Endodermal cell (in vitro differentiated cells): ENCODE data around the gene DENND1A. TPM values are rescaled to one million over a fixed set of nuclear protein-coding genes. Genes with fewer than 3 reads are reported as not detected.
"Not testable (repeated sequence)": the region's sequence is repeated elsewhere in the genome, so short reads cannot be mapped to it uniquely, and the experiment has no call there.

ENCODE experiments used
- DNase-seq: peaks from one replicate; pipeline ENCODE4 v3.0.0-alpha.2; 2017
- H3K27ac ChIP-seq: 2 replicates; pipeline ENCODE4 v1.5.1; 2013; ENCODE audit warnings: mild to moderate bottlenecking, low read depth, low read length, moderate library complexity
- H3K27me3 ChIP-seq: 2 replicates; pipeline ENCODE4 v1.6.1; 2013; ENCODE audit warnings: mild to moderate bottlenecking, low read length, moderate library complexity; ENCODE audit not compliant: insufficient read depth, control insufficient read depth, poor library complexity, severe bottlenecking
- H3K36me3 ChIP-seq: 2 replicates; pipeline ENCODE4 v1.7.0; 2013; ENCODE audit warnings: mild to moderate bottlenecking, low read length, moderate library complexity; ENCODE audit not compliant: control insufficient read depth, insufficient read depth
- H3K4me1 ChIP-seq: one replicate; pipeline ENCODE4 v1.7.0; 2013; ENCODE audit warnings: low read length; ENCODE audit not compliant: control insufficient read depth, insufficient read depth
- H3K4me3 ChIP-seq: 2 replicates; pipeline ENCODE4 v1.5.1; 2013; ENCODE audit warnings: mild to moderate bottlenecking, low read length, moderate library complexity
- H3K9ac ChIP-seq: 2 replicates; pipeline ENCODE4 v1.6.1; 2013; ENCODE audit warnings: mild to moderate bottlenecking, low read length, moderate library complexity; ENCODE audit not compliant: poor library complexity, severe bottlenecking; ENCODE audit errors: extremely low read depth
- H3K9me3 ChIP-seq: 2 replicates; pipeline ENCODE4 v1.6.1; 2013; ENCODE audit warnings: mild to moderate bottlenecking, low read length, moderate library complexity; ENCODE audit not compliant: control insufficient read depth
- H3K27ac Mint-ChIP-seq: 2 replicates; pipeline ENCODE4 v1.8.0; 2020; ENCODE audit warnings: mixed read lengths
- H3K27me3 Mint-ChIP-seq: 2 replicates; pipeline ENCODE4 v1.8.0; 2021; ENCODE audit warnings: mild to moderate bottlenecking, mixed read lengths; ENCODE audit not compliant: insufficient read depth
- H3K36me3 Mint-ChIP-seq: 2 replicates; pipeline ENCODE4 v1.8.0; 2020; ENCODE audit warnings: low read depth, mixed read lengths
- H3K4me1 Mint-ChIP-seq: 2 replicates; pipeline ENCODE4 v1.8.0; 2020; ENCODE audit warnings: mixed read lengths
- H3K4me3 Mint-ChIP-seq: 2 replicates; pipeline ENCODE4 v1.8.0; 2020; ENCODE audit warnings: mild to moderate bottlenecking, moderate library complexity, mixed read lengths
- H3K9me3 Mint-ChIP-seq: 2 replicates; pipeline ENCODE4 v1.8.0; 2020; ENCODE audit warnings: mild to moderate bottlenecking, mixed read lengths
- whole genome bisulfite sequencing, 2 experiments: methylation state at CpG; one replicate each; pipeline versions ENCODE4 v1.1.5 to v1.1.7; 2013; ENCODE audit warnings: missing lambda C conversion rate in 2 of 2, mixed read lengths in 1 of 2; ENCODE audit not compliant: insufficient coverage in 1 of 2, insufficient read length in 1 of 2; 5-methylcytosine and 5-hydroxymethylcytosine counted together
- microRNA-seq: library from miRNA; unstranded; fragments of <30 nt; microRNA quantifications from one replicate; pipeline ENCODE4 v1.2.0, GENCODE V29; 2020; ENCODE audit warnings: borderline microRNAs expressed
- total RNA-seq, 2 donors: library from RNA; stranded (reverse); fragmentation: NEBNext Ultra II Directional in 1 of 2; extraction: Animal tissue kit (Norgen Biotek cat#: 25700) in 1 of 2; gene quantifications; 2 replicates in 1 of 2; 3 replicates in 1 of 2; pipeline ENCODE4 v1.2.1, GENCODE V29; 2021
- TF ChIP-seq, protein P1 (sequence below): fragments of 200-600 bp; sonication (generic); conservative IDR thresholded peaks from 2 replicates; pipeline ENCODE4 v1.5.0; 2021; ENCODE audit warnings: antibody characterized with exemption, mild to moderate bottlenecking

Gene DENND1A
- total RNA-seq, 2 donors from 2014 or later, result 29.5 to 38.4 TPM

DNA sequence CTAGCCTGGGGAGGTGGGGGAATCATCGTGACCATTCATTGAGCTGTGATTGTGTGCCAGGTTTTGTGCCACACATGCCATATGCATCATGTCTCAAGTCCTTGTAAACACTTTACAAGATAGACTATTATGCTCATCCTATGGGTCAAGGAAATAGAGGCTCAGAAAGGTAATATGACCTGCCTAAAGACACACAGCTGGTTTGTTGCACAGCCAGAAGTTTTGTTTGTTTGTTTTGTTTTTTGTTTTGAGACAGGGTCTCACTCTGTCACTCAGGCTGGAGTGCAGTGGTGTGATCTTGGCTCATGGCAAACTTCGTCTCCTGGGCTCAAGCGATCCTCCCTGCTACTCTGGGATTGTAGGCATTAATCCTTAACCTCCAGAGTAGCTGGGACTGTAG, 595.3 kb downstream of the DENND1A start:
- no peaks in the 10 kb centered on the region for H3K27me3 ChIP-seq
- no peak overlapping the region for H3K27ac ChIP-seq
- no peaks in the 10 kb centered on the region for H3K36me3 ChIP-seq
- WGBS, 2 experiments, result 97 to 100% methylated on average over 2 to 3 of the region's 3 CpGs
- no peaks in the 10 kb centered on the region for H3K4me1 ChIP-seq
- H3K27ac Mint-ChIP-seq, result no peak overlapping the region
- H3K4me3 Mint-ChIP-seq, result no peak overlapping the region
- H3K4me1 Mint-ChIP-seq, result peaks cover 18% of the 10 kb centered on the region
- H3K9ac ChIP-seq, result no peak overlapping the region
- no peaks in the 10 kb centered on the region for H3K27me3 Mint-ChIP-seq
- no peaks in the 10 kb centered on the region for H3K9me3 Mint-ChIP-seq
- no peaks in the 10 kb centered on the region for H3K9me3 ChIP-seq
- no peak for DNase-seq
- H3K4me3 ChIP-seq, result no peak overlapping the region
- TF ChIP-seq, protein P1, sequence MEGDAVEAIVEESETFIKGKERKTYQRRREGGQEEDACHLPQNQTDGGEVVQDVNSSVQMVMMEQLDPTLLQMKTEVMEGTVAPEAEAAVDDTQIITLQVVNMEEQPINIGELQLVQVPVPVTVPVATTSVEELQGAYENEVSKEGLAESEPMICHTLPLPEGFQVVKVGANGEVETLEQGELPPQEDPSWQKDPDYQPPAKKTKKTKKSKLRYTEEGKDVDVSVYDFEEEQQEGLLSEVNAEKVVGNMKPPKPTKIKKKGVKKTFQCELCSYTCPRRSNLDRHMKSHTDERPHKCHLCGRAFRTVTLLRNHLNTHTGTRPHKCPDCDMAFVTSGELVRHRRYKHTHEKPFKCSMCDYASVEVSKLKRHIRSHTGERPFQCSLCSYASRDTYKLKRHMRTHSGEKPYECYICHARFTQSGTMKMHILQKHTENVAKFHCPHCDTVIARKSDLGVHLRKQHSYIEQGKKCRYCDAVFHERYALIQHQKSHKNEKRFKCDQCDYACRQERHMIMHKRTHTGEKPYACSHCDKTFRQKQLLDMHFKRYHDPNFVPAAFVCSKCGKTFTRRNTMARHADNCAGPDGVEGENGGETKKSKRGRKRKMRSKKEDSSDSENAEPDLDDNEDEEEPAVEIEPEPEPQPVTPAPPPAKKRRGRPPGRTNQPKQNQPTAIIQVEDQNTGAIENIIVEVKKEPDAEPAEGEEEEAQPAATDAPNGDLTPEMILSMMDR, result no peak
- H3K36me3 Mint-ChIP-seq, result no peaks in the 10 kb centered on the region

DNA sequence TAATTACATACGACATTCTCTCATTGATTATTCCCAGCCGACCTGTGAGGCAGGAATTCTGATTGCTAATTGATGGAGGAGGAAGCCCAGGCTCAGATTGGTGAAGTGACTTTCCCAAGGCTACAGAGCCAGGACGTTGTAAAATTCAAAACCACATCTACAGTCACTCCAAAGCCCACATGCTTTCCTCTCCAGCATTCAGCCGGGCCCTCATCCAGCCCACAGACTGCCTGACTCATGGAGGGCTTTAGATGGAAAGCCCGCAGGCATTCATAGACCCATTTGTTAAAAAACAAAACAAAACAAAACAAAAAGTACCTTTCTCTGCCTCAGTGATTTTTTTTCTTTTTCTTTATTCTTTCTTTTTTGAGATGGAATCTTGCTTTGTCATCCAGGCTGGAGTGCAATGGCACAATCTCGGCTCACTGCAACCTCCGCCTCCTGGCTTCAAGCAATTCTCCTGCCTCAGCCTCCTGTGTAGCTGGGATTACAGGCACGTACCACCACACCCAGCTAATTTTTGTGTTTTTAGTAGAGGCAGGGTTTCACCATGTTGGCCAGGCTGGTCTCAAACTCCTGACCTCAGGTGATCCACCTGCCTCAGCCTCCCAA, 596.8 kb downstream of the DENND1A start:
- not testable (repeated sequence) for H3K36me3 Mint-ChIP-seq, H3K27ac Mint-ChIP-seq, H3K9me3 ChIP-seq, H3K4me3 Mint-ChIP-seq, H3K27me3 Mint-ChIP-seq, DNase-seq, H3K9ac ChIP-seq, H3K27ac ChIP-seq, H3K36me3 ChIP-seq, H3K9me3 Mint-ChIP-seq, H3K4me1 ChIP-seq, H3K4me3 ChIP-seq, H3K27me3 ChIP-seq
- 87 to 97% methylated on average over 5 to 8 of the region's 8 CpGs for WGBS, 2 experiments
- peaks cover 18% of the 10 kb centered on the region for H3K4me1 Mint-ChIP-seq

DNA sequence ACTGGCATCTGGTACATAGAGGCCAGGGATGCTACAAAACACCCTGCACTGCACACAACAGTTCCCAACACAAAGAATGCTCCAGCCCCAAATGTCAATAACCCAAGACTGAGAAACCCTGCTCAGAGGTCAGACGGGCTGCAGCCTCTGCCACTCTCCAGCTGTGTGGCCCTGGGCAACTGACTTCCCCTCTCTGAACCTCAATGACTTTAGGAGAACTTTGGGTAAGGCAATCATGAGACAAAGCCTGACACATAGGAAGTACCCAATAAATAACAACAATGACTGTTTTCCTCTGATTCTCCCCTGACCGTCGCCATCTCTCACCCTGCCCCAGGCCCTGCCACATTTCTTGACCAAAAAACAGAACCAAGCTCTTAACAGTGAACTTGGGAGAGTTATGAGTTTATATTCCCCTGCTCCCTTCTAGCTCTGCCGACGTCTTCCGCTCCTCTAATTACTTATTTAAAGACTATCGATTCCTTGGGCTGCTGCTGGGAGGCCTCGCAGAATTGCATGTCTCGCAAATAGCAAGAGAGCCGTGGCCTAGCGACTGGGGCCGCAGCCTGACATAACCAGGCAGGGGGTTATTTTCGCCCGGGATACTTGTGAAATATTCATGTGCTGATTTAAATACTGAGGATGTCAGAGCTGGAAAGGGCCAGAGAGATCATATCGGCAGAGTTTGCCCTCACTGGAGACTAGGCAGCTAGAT, 598.4 kb downstream of the DENND1A start:
- Mint-ChIP-seq H3K27me3 (no peaks in the 10 kb centered on the region), H3K9me3 (no peaks in the 10 kb centered on the region), H3K4me3 (no peak overlapping the region), H3K4me1 (peaks cover 17% of the 10 kb centered on the region), H3K27ac (no peak overlapping the region), H3K36me3 (no peaks in the 10 kb centered on the region)
- no peaks in the 10 kb centered on the region for H3K4me1 ChIP-seq
- TF ChIP-seq, protein P1, result no peak
- H3K9ac ChIP-seq, result no peak overlapping the region
- no peak for DNase-seq
- no peaks in the 10 kb centered on the region for H3K9me3 ChIP-seq
- H3K4me3 ChIP-seq, result no peak overlapping the region
- no peaks in the 10 kb centered on the region for H3K27me3 ChIP-seq
- H3K36me3 ChIP-seq, result no peaks in the 10 kb centered on the region
- H3K27ac ChIP-seq, result peak overlapping the region; percentile 65
- WGBS, 2 experiments, result 78 to 83% methylated on average over 12 to 15 of the region's 15 CpGs

Small RNA genes within 50 kb of the gene (microRNA-seq; reads per million reads assigned to microRNA genes)
- not detected for gene MIR601
- not detected for gene MIR7150

Other genes with a start within 250 kb of the DENND1A start
- under 1 TPM; 0.20 to 0.29 TPM for gene LHX2, start 81.6 kb upstream of the DENND1A start, total RNA-seq